GM19023 (cell line): ENCODE measurements around the gene PSD2.
"Not testable (repeated sequence)": the region's sequence is repeated elsewhere in the genome, so short reads cannot be mapped to it uniquely, and the experiment has no call there.

Source experiments
- ATAC-seq: cut with Tn5 transposase; IDR thresholded peaks from one replicate; pipeline ENCODE4 v1.9.1; 2021; ENCODE audit warnings: mild to moderate bottlenecking, moderate library complexity; ENCODE audit not compliant: unreplicated experiment

PSD2 gene

GRCh38 chr5:139789116-139789844 lies 6.3 kb upstream of the PSD2 start:
- ATAC-seq: no peak

GRCh38 chr5:139789845-139790189 lies 5.8 kb upstream of the PSD2 start:
- ATAC-seq: no peak

- no peak for ATAC-seq
Observed at GRCh38 chr5:139792218-139792617, 3.4 kb upstream of the PSD2 start.

- ATAC-seq: not testable (repeated sequence)
Observed at GRCh38 chr5:139792655-139793054, 3.0 kb upstream of the PSD2 start.

GRCh38 chr5:139794067-139794846 lies 1.4 kb upstream of the PSD2 start:
- ATAC-seq: no peak

GRCh38 chr5:139796061-139796806 lies 626 bp downstream of the PSD2 start:
- ATAC-seq: no peak

GRCh38 chr5:139797335-139797734 lies 1.7 kb downstream of the PSD2 start:
- no peak for ATAC-seq

GRCh38 chr5:139797856-139798510 lies 2.4 kb downstream of the PSD2 start:
- no peak for ATAC-seq

GRCh38 chr5:139798883-139799282 lies 3.3 kb downstream of the PSD2 start:
- no peak for ATAC-seq

- no peak for ATAC-seq
Observed at GRCh38 chr5:139799359-139799758, 3.8 kb downstream of the PSD2 start.

- ATAC-seq: no peak
Observed at GRCh38 chr5:139803978-139804377, 8.4 kb downstream of the PSD2 start.

- no peak for ATAC-seq
Observed at GRCh38 chr5:139804800-139805397, 9.3 kb downstream of the PSD2 start.

GRCh38 chr5:139805545-139805944 lies 9.9 kb downstream of the PSD2 start:
- no peak for ATAC-seq

GRCh38 chr5:139806111-139806510 lies 10.5 kb downstream of the PSD2 start:
- no peak for ATAC-seq

- ATAC-seq: no peak
Observed at GRCh38 chr5:139806726-139807646, 11.4 kb downstream of the PSD2 start.

- no peak for ATAC-seq
Observed at GRCh38 chr5:139807647-139808030, 12.0 kb downstream of the PSD2 start.

- no peak for ATAC-seq
Observed at GRCh38 chr5:139808481-139809330, 13.1 kb downstream of the PSD2 start.

GRCh38 chr5:139809331-139809810 lies 13.8 kb downstream of the PSD2 start:
- ATAC-seq: no peak
